Measurements from ENCODE around the gene OR10H5. TPM values are rescaled to one million over a fixed set of nuclear protein-coding genes. Genes with fewer than 3 reads are reported as not detected.
"Not testable (repeated sequence)": the region's sequence is repeated elsewhere in the genome, so short reads cannot be mapped to it uniquely, and the experiment has no call there.

The OR10H5 gene
- total and polyA plus RNA-seq, 11 donors: not detected

DNA sequence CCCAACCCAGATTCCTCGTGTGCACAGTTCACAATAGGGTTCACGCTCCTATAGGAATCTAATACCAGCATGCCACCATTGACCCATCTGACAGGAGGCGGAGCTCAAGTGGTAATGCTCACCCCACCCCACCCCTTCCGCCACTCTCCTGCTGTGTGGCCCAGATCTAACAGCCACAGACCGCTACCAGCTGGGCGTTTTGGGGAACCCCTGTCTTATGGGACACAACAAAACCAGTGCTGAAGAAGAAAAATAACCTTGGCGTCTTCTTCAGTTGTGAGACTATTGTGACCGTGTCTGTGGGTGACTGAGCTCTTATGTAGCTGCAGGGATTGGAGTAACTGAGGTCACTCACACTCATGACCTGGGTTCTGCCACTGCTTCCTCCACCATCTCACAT, 33.2 kb downstream of the OR10H5 start:
- Histone ChIP-seq H3K4me3 (no peak overlapping the region), H3K27ac (no peak overlapping the region), H3K27me3 (peaks cover 0 to 19% (median 0%) of the 10 kb centered on the region in 9 donors), H3K4me1 (no peaks in the 10 kb centered on the region), H3K9me3 (no peaks in the 10 kb centered on the region), H3K36me3 (no peaks in the 10 kb centered on the region)
- intact Hi-C loops (cut with DNase I): no loop called here
- 84 to 87% (median 86%) methylated on average over 8 of the region's 8 CpGs for WGBS, 4 donors
- TF ChIP-seq, protein P1, sequence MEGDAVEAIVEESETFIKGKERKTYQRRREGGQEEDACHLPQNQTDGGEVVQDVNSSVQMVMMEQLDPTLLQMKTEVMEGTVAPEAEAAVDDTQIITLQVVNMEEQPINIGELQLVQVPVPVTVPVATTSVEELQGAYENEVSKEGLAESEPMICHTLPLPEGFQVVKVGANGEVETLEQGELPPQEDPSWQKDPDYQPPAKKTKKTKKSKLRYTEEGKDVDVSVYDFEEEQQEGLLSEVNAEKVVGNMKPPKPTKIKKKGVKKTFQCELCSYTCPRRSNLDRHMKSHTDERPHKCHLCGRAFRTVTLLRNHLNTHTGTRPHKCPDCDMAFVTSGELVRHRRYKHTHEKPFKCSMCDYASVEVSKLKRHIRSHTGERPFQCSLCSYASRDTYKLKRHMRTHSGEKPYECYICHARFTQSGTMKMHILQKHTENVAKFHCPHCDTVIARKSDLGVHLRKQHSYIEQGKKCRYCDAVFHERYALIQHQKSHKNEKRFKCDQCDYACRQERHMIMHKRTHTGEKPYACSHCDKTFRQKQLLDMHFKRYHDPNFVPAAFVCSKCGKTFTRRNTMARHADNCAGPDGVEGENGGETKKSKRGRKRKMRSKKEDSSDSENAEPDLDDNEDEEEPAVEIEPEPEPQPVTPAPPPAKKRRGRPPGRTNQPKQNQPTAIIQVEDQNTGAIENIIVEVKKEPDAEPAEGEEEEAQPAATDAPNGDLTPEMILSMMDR (IDR thresholded peaks at IDR 0.05): no peak
- no peak for TF ChIP-seq POLR2A (IDR thresholded peaks at IDR 0.05)
- DNase-seq (no peak), ATAC-seq (no peak)

DNA sequence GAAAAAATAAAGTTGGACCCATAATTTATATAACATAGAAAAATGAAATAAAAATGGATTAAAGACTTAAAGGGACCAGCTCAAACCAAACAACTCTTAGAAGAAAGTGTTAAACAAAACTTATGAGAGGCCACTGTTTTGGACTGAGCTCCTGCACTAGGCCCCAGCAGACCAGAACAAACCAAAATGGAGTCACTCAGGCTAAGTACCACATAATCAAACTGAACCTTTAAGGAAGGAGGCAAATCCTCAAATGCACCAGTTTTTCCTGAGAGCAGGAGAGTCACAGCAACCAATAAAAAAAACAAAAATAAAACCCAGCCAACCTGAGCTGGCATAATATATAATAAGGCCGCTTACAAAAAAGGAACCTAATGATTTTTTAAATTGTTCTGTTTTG, 38.3 kb downstream of the OR10H5 start:
- no peaks in the 10 kb centered on the region for H3K36me3 ChIP-seq
- TF ChIP-seq, protein P1 (IDR thresholded peaks at IDR 0.05): no peak
- no peak for TF ChIP-seq POLR2A (IDR thresholded peaks at IDR 0.05)
- no peak for DNase-seq
- H3K27me3 ChIP-seq: peaks cover 0 to 19% (median 0%) of the 10 kb centered on the region in 9 donors
- H3K4me3 ChIP-seq: no peak overlapping the region
- intact Hi-C loops (cut with DNase I): no loop called here
- H3K4me1 ChIP-seq: no peaks in the 10 kb centered on the region
- H3K9me3 ChIP-seq: no peaks in the 10 kb centered on the region
- WGBS, 4 donors: 46 to 92% (median 70%) methylated on average over 1 of the region's 1 CpG
- ATAC-seq: no peak
- no peak overlapping the region for H3K27ac ChIP-seq

DNA sequence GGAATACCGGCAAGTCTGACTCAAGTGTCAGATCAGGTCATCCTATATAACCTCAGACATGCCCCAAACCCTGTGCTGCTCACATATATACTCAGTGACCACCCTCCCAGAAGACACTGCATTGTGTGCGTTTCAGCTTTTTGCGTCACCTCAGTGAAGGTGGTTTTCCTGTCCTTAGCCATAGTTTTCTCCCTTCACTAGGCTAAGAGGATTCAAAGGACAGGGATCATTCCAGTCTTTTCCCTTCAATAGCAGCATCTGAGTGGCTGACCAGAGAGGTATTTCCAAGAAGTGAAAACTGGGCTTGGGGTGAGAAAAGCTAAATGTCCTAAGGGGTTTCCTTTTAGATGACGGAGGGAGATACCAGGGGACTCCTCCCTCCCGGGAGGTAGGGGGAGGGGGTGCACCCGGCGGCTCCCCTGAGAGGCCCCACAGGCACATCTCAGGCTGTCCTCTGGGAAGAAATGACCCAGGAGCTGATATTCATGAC, 40.7 kb downstream of the OR10H5 start:
- WGBS, 4 donors: 55 to 67% (median 62%) methylated on average over 7 of the region's 7 CpGs
- H3K4me1 ChIP-seq: no peaks in the 10 kb centered on the region
- intact Hi-C loops (cut with DNase I): no loop called here
- no peaks in the 10 kb centered on the region for H3K36me3 ChIP-seq
- no peak for DNase-seq
- TF ChIP-seq, protein P1 (IDR thresholded peaks at IDR 0.05): no peak
- no peak for TF ChIP-seq POLR2A (IDR thresholded peaks at IDR 0.05)
- H3K27me3 ChIP-seq: peaks cover 0 to 21% (median 0%) of the 10 kb centered on the region in 9 donors
- H3K9me3 ChIP-seq: no peaks in the 10 kb centered on the region
- H3K27ac ChIP-seq: no peak overlapping the region
- no peak for ATAC-seq
- H3K4me3 ChIP-seq: no peak overlapping the region

DNA sequence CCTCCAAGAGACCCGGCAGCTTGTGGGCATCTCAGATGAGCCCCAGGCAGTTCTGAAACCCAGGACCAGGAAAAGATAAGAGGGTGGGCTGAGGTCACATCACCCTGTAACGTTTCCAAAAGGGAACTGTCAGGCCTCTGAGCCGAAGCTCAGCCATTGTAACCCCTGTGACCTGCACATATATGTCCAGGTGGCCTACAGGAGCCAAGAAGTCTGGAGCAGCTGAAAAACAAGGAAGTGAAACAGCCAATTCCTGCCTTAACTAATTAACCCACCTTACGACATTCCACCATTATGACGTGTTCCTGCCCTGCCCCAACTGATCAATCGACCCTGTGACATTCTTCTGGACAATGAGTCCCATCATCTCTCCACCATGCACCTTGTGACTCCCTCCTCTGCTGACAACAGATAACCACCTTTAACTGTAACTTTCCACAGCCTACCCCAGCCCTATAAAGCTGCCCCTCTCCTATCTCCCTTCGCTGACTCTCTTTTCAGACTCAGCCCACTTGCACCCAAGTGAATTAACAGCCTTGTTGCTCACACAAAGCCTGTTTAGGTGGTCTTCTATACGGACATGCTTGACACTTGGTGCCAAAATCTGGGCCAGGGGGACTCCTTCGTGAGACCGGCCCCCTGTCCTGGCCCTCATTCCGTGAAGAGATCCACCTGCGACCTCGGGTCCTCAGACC, 41.3 kb downstream of the OR10H5 start:
- H3K27me3 ChIP-seq: peaks cover 0 to 21% (median 0%) of the 10 kb centered on the region in 9 donors
- H3K27ac ChIP-seq; H3K4me3 ChIP-seq; ATAC-seq; H3K36me3 ChIP-seq; H3K4me1 ChIP-seq; H3K9me3 ChIP-seq; DNase-seq; intact Hi-C loops (cut with DNase I): not testable (repeated sequence)
- WGBS, 4 donors: 50 to 65% (median 54%) methylated on average over 13 of the region's 13 CpGs

DNA sequence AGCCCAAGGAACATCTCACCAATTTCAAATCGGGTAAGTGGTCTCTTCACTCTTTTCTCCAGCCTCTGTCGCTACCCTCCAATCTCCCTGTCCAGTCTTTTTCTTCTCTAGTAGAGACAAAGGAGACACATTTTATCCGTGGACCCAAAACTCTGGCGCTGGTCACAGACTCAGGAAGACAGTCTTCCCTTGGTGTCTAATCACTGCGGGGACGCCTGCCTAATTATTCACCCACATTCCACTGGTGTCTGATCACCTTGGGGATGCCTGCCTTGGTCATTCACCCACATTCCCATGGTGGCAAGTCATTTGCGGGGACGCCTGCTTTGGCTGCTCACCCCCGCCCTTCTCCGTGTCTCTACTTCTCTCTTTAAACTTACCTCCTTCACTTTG, 41.8 kb downstream of the OR10H5 start:
- WGBS, 4 donors: 86 to 92% (median 88%) methylated on average over 10 of the region's 10 CpGs
- no peak for DNase-seq
- TF ChIP-seq, protein P1 (IDR thresholded peaks at IDR 0.05): no peak
- H3K27me3 ChIP-seq: peaks cover 0 to 21% (median 0%) of the 10 kb centered on the region in 9 donors
- no peak for ATAC-seq
- intact Hi-C loops (cut with DNase I): no loop called here
- H3K4me3 ChIP-seq: no peak overlapping the region
- H3K36me3 ChIP-seq: no peaks in the 10 kb centered on the region
- H3K9me3 ChIP-seq: no peaks in the 10 kb centered on the region
- H3K27ac ChIP-seq: no peak overlapping the region
- H3K4me1 ChIP-seq: no peaks in the 10 kb centered on the region
